Placental pericyte (primary cell): ENCODE results near the gene PPP2R5C. TPM values are rescaled to one million over a fixed set of nuclear protein-coding genes. Genes with fewer than 3 reads are reported as not detected.

ENCODE experiments used
- small RNA-seq: library from RNA; depleted of rRNA; stranded (forward); fragments of <200 nt; gene quantifications from one replicate; pipeline ENCODE3, GENCODE V24; 2012; ENCODE audit warnings: low replicate concordance
- total RNA-seq: library from RNA; depleted of rRNA; stranded (reverse); fragments of >200 nt; gene quantifications from 2 replicates; pipeline ENCODE4 v1.2.3, GENCODE V29; 2012

Gene PPP2R5C
- 59.1 and 93.5 TPM in 2 replicates for total RNA-seq

DNA sequence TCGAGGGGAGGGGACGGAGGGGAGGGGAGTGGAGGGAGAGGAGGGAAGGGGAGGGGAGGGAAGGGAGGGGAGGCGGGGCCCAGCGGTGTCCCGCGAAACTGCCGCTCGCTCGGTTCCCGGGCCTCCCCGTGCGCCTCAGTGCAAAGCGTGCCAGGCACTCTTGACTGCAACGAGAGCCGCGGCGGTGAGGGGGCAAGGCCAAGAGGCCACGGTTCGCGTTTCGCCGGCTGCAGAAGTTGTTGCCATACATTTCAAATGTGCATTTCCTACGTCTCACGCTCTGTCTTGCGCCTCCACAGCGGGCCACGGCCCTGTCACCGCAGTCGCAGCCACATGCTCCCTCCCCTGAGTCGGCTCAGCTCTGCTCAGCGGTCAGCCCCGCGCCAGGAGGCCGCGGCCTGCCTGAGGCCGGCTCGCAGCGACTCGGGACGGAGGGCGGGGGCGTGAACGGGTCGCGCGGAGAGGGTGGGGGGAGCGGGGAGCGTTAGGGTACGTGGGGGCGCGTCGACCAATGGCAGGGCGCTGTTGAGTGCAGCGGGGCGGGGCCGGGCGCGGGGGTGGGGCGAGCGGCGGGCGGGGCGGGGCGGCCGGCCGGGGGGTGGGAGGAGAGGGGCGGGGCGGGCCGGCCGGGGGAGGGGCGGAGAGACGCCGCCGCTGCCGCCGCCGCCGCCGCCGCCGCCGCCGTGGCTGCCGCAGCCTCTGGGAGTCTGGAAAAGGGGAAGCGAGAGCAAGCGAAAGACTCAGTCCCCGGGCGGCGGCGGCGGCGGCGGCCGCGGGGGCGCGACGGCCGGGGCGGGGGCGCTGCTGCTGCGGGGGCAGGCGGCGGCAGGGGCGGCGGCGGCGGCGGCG is at the start of gene PPP2R5C:
PPP2R5C (plus strand) TSS at position 678 of the 849 bp plus-strand sequence. CDS start 185 bp downstream, outside the sequence.

DNA sequence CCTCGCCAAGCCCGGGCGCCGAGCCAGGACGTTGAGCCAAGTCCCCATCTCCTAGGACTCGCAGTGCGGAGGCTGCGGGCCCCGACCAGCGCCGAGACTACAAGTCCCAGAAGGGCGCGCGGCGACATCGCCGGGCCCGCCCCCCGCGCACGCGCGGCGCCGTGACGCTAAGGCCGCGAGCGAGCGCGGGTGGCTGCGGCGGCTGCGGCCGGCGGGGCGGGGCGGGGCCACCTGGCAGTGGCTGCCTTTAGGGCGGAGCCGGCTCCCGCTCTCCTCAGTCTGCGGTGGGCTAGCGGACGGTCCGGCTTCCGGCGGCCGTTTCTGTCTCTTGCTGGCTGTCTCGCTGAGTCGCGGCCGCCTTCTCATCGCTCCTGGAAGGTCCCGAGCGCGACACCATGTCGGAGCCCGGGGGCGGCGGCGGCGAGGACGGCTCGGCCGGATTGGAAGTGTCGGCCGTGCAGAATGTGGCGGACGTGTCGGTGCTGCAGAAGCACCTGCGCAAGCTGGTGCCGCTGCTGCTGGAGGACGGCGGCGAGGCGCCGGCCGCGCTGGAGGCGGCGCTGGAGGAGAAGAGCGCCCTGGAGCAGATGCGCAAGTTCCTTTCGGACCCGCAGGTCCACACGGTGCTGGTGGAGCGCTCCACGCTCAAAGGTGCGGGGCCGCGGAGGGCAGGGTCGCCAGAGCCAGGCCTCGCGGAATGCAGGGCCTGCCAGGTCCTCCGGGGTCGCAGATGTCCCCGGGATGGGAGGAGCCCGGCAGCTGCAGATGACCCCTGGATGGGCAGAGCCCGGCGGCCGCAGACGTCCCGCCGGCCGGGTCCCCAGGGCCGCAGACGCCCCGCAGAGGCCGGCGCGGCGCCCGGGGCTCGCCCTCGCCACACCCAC is 203.0 kb downstream of the PPP2R5C start, which contains the start of gene DYNC1H1:
DYNC1H1 (plus strand) TSS at position 277 of the 884 bp plus-strand sequence; CDS start at position 396, 119 bp downstream.

Small RNA genes within 50 kb of the gene (small RNA-seq; reads per million reads assigned to genes)
- not detected for gene AL118558.2
- gene RNU6-790P: not detected

Other genes with a start within 250 kb of the PPP2R5C start
- gene DIO3, start 200.2 kb upstream of the PPP2R5C start, total RNA-seq: not detected in 2 replicates
- 377 and 627 TPM in 2 replicates for gene DYNC1H1, start 202.9 kb downstream of the PPP2R5C start, total RNA-seq